HG03378 (cell line): Measurements from ENCODE around the gene GPR143.
A peak's percentile ranks its signal among the peaks of the same experiment; 100 is the strongest.
"Not testable (repeated sequence)": the region's sequence is repeated elsewhere in the genome, so short reads cannot be mapped to it uniquely, and the experiment has no call there.

Source experiments
- ATAC-seq: cut with Tn5 transposase; IDR thresholded peaks from one replicate; pipeline ENCODE4 v1.9.1; 2021; ENCODE audit warnings: mild to moderate bottlenecking, moderate library complexity; ENCODE audit not compliant: unreplicated experiment

Gene GPR143

DNA sequence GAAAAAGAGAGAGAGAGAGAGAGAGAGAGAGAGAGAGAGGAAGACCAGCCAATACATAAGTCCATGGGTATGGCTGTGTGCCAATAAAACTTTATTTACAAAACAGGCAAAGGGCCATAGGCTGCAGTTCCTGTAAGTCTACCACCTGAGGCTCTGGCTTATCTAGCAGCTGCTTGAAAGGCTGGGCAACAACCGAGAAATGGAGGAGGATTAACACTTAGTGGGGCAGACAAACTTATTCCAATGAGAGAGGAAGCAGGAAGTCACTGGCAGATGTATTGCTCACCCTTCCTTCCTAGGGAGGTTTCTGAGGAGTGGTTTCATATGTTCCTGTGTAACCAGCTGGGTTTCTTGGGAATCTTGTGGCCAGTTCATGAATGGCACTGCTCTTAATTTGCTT lies 4.7 kb upstream of the GPR143 start:
- no peak for ATAC-seq

- not testable (repeated sequence) for ATAC-seq
These were observed 2.7 kb upstream of the GPR143 start for GRCh38 chrX:9768321-9768839.

GRCh38 chrX:9767375-9767774 lies 1.7 kb upstream of the GPR143 start:
- no peak for ATAC-seq

- no peak for ATAC-seq
These were observed 443 bp downstream of the GPR143 start for GRCh38 chrX:9765072-9765736.

DNA sequence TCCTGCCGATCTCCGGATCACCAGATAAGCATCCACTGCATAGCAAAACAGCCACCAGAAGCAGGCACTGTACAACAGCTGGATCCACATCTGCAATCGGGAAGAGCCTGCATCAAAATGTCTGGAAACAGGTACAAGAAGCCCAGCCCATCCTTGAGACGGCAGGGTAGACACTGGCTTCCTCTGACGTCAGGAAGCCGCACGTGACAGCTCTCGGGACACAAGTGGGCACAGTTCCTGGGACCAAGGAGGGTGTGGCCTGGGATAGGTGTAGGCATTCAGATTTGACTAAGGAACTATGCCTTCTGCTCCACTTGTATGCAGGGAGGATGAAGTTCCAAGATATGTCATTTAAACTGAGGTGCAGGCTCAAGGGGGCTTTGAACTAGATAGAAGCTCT lies 6.3 kb downstream of the GPR143 start:
- ATAC-seq, result no peak

GRCh38 chrX:9758021-9758638 lies 7.5 kb downstream of the GPR143 start:
- no peak for ATAC-seq

DNA sequence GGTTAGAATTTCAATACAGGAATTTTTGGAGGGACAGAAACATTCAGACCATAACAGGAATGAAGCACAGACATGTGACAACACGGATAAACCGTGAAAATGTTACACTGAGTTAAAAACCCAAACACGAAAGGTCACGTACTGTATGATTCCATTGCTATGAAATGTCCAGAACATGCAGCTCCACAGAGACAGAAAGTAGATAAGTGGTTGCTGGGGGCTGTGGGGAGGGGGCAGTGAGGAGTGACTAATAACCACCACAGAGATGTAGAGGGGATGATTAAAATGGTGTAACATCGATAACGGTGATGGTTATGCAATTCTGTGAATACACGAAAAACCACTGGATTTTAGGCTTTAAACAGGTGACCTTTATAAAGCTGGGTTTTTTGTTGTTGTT lies 8.3 kb downstream of the GPR143 start:
- ATAC-seq, result no peak

- no peak for ATAC-seq
These were observed 16.4 kb downstream of the GPR143 start for GRCh38 chrX:9749146-9749692.

GRCh38 chrX:9747644-9748043 lies 18.0 kb downstream of the GPR143 start:
- no peak for ATAC-seq

DNA sequence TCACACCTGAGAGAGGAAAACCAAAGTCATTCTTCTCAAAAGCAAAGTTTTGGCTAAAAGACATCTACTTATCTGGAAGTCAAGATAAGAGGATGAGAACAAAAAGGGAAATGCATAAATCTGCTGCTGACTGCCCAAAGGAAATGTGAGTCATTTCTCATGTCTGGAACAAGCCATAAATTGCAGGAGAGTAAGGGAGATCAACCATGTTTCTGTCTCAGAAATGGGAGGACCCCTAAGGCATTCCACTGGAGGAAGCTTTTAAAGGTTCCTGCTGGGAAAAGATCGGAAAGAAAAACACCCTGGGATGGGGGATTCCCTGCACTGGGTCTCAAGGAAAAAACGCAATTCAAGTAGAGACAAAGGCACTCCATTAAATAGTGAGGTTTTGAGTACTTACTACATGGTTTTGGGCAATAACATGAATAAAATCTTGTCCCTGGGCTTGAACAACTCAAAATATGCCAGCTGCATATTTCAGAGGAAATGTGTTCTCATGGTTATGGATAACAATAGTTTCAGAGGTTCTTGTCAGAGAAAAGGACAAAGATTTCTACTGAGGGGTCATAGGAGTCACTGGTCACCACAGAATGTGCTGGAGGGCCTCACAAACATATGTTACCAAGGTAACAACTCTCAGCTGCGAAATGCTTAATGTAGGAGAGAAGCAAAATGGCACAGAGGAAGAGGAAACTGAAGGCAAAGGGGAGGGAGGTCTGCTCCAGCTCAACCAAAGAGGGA lies 19.3 kb downstream of the GPR143 start:
- ATAC-seq, result no peak

- ATAC-seq, result no peak
These were observed 20.1 kb downstream of the GPR143 start for GRCh38 chrX:9745417-9746115.

- no peak for ATAC-seq
These were observed 26.5 kb downstream of the GPR143 start for GRCh38 chrX:9739130-9739529.

DNA sequence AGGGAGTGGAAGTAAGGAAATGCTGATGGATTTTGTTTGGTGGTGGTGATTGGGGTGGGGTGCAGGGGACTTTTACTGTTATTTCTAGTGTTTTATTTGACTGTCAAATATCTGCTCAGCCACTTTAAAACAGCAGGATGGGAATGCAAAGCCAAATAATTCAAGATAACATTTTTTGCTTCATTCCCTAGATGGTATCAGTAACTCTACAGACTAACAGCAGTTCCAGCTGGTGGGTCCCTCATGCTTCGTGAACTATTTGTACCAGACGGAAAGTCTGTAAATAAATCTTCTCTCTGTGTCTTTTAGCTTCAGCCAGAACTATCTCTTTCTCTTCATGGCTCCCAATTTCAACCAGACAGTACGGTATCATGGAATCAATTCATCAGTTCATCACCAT lies 27.5 kb downstream of the GPR143 start:
- no peak for ATAC-seq

DNA sequence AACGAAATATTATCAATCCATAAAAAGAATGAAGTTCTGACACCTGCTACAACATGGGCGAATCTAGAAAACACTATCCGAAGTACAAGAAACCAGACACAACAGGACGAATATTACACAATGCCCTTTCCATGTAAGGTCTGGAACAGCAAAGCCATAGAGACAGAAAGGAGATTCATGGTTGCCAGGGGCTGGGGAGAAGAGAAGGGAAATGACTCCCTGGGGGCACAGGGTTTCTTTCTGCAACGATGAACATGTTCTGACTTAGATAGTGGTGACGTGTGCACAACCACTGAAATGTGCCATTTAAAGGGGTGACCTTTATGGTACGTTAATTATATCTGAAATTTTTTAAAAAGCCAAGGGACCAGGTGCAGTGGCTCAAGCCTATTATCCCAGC lies 28.3 kb downstream of the GPR143 start:
- ATAC-seq, result no peak

- ATAC-seq, result peak; percentile 65
These were observed 34.9 kb downstream of the GPR143 start for GRCh38 chrX:9730752-9731151.

DNA sequence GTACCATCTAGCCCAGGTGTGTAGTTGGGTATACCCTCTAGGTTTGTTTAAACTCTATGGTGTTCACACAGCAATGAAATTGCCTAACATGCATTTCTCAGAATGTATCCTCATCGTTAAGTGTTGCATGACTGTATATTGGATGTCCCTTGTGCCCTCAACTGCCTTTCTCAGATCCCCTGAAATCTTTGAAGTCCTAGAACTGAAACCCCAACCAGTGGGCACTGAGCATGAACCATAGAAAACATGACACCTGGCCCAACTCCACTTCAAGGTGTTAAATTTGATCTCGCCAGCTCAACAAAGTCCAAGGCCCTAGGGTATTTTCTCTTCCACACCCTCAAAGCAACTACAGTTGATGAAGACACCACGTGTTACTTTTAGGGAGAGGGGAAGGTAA lies 35.6 kb downstream of the GPR143 start:
- no peak for ATAC-seq

DNA sequence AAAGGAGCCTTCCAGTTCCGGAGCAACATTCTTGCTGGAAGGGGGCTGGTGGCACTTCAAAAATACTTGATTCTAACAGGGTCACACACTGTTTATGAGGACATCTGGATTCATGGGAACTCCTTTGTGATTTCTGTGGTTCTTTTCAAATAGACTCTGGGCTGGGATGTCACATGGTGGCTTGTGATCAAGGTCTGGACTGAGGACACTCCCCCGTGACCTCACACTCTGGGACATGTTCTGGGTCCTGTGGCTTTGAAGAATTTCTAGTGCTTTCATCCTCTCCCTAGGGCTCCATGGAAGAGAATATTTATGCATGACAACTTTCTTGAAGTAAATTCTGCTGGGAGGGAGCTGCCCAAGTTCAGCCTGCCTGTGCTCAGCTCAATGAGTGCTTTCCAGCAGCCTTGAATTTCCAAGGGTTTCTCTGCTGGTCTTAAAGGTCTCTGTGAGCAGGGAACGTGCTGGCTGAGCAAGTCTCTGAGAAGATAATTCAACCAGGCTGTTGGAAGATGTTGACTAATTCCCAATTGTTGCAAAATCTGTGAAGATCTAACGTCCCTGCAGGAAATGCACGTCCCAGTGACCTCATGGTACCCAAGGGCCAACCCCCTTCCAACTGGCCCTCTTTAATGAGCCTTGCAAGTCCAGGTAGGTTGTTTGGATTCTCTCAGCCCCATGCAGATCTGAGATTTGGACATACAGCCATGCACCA lies 36.3 kb downstream of the GPR143 start:
- ATAC-seq, result no peak

DNA sequence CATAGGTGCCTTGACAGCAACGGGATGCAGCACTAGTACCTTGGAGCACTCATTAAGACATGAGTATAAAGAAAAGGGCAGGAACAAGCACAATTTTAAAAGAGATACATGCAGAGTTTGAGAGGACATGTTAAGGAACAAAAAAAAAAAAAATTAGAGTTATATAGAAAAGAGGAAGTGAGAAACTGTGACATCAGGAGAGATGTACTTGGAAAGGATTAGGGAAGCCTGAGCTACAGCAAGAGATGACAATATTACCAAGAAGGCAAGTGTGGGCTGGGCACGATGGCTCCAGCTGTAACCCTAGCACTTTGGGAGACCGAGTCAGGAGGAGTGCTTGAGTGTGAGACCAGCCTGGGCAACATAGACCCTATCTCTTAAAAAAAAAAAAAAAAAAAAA lies 37.4 kb downstream of the GPR143 start:
- ATAC-seq, result no peak

DNA sequence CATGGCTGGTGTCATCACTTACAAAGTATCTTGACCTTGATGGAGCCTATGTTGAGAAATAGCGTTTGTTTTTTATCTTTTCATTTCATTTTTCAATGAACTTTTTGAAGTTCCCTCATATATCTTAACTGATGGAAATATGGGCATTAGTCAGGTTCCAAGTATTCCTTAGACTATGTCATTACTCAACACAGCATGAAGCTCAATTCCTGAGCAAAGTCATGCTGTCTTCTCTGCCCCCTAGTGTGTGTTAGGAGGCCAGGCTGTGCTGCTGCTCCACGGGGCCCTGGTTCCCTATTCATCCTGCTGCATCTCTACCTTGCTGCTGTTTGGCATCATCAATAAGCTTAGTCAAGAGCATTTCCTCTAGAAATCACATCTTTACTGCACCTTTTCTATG lies 40.9 kb downstream of the GPR143 start:
- no peak for ATAC-seq

DNA sequence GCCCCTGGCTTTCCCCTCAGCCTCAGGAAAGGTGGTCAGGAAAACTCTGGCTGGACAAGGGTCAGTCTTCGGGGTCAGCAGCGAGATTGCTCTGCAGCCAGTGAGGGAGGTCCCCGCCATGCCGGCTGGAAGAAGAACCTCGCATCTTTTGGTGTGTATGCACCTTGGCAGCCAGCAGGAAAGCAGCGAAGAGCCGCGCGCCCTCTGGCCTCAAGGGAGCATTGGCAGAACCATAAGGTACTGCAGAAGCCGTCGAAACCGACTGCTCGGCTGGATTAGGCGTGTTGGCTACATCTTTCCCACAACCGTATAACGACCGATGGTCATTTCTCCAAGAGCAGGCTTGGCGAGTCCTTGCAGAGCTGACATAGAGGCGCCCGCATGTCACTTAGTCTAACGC lies 48.3 kb downstream of the GPR143 start:
- ATAC-seq, result no peak
